GM10847 (cell line): ENCODE measurements around the gene MPI.

Experiments used
- POLR2A ChIP-seq: IDR thresholded peaks from 2 replicates; pipeline ENCODE4 v1.6.1; 2011; ENCODE audit not compliant: insufficient read length; ENCODE audit errors: extremely low read depth

The MPI gene

DNA sequence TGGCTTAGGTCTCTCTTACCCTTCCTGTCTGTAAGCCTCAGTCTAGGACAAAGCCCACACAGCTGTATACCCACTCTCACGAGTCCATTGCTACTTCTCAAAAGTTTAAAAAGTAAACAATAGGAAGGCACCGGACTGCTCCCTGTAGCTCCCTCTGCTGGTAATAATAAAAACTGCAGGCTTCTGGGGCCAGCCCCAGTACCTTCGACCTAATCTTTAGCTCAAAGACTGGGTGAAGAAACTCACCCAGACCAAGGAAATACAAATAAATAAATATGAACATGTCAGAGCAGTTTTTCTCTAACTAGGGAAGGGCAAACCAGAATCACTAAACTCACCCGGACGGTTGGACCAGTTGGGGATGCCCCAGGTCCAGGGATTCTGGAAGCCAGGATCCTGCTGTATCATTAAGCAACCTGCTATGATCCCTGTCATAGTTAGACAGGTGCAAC is 11.8 kb downstream of the MPI start:
- TF ChIP-seq POLR2A, result no peak

DNA sequence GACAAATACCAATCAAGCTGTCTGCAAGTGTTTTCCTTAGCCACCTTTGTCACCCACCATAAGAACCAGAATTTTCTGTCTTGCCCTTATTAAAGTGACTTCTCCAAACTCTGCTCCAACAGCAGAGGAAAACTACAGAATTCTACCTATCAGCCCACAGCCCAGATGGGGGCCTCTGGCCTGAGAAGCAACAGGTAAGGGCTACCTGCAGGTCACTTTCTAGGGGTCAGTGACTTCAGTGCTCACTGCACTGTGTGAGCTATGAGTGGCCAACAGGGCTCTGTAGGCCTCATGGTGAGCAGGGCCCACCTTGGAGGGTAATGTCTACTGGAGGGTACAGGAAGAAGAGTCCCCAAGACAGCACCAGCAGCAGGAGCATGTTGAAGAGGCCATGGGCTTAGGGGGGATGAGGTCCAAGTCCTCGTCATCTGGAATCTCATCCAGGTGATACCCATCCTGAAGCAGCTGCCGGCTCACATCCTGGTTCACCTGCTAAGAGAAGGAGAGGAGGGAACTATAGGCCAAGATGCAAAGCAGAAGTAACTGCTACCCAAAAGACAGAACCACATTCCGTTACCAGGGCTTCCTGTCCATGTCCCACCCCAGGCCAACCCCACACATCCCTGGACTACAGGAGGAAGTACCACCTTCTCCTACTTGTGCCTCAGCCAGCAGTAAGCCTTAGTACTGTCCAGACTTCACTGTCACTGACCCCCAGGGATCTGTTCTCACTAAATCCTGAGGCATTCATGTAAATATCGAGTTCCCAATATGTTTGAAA is 12.6 kb downstream of the MPI start:
- TF ChIP-seq POLR2A, result no peak

DNA sequence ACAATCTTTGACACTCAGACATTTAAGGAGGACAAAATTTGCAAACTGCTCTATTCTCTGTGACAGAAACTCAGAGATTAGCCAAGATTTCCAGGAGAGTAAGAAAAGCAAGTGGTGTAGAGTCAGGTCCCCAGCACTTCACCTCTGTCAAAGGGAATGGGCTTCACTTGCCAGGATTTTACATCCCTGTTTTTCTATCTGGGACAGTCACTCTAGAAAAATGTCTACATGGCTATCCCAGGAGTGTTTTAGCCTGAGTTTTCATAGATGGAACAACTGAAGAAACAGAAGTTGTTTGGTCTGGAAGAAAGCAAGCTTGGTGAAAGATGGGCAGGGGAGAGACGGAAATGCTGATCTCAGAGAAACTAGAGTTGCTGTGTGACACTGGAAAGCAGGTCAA is 13.8 kb downstream of the MPI start:
- TF ChIP-seq POLR2A, result no peak

DNA sequence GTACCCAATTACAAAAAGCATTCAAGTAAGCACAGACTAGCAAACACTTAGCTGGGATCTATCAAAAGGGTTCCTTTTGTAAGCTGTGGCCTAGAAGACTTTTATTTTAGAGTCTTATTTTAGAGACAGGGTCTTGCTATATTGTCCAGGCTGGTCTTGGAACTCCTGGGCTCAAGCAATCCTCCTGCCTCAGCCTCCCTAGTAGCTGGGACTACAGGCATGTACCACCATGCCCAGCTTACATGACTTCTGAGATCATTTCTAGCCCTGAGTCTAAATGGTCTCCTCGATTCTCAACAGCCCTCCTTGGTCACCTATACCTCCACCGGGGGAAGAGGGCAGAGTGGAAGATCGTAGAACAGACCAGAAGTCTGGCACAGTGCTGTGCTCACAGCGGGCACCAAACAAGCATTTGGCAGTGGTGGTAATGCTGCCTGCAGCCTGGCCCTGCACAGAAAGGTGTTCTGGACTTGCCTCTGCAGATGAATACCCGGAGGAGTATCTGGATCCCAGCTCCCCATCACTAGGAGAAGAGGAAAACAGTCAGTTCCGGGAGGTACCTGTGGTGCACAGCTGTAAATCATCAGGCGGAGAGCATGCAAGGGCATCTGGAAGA is 14.5 kb downstream of the MPI start:
- no peak for TF ChIP-seq POLR2A

DNA sequence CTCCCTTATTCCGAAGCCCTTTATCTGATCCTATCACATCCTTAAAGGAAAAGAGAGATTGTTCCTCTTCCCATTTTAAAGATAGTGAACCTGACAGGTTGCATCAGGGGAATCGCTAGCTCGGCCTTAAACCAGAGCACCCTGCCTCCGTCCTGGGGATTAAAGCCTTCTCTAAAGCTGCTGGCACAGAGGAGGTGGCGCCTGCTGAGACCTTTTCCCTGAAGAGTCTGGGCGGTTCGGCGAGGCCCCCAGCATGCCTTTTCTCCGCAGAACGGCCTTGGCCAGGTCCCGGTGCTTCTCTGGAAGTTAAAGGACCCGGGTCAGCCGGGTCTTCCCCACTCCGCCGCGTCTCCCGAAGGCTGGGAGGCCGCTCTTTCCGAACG is 16.2 kb downstream of the MPI start:
- TF ChIP-seq POLR2A, result no peak

DNA sequence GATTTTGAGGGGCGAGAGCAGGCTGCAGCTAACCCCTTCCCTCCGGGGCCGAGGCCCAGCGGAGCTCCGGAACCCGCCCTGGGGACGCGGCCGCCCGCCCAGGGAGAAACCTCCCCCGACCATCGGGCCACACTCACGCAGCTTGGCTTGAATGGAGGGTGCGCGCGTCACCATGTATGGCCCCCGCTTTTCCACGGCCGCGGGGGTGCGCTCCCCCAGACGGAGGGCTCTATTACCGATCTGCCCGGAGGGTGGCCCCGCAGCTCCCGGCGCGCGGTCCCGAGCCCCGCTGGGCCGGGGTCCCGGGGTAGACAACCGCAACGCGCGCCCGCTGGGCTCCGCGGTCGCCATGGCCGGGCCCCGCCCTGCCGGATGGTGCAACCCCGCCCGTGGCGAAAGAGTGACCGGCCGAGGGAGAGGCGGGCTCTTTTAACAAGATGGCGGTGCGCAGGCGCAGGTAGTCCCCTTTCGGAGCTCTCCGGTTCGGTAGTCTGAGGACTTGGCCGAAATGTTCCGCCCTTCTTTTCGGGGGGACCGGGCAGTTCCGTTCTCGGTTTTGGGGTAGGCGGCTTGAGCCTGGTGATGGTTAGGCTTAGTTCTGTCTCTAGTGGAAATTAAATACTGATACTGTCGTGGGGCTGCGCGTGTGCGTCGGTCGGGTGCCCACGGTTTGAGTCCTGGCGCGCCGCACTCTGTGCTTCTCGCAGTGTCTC is 16.8 kb downstream of the MPI start, which contains the start of gene FAM219B:
TSS of gene FAM219B (minus strand) at position 402 of the 713 bp plus-strand sequence. CDS start at position 351, 51 bp downstream.
- TF ChIP-seq POLR2A, result peak; percentile 60

DNA sequence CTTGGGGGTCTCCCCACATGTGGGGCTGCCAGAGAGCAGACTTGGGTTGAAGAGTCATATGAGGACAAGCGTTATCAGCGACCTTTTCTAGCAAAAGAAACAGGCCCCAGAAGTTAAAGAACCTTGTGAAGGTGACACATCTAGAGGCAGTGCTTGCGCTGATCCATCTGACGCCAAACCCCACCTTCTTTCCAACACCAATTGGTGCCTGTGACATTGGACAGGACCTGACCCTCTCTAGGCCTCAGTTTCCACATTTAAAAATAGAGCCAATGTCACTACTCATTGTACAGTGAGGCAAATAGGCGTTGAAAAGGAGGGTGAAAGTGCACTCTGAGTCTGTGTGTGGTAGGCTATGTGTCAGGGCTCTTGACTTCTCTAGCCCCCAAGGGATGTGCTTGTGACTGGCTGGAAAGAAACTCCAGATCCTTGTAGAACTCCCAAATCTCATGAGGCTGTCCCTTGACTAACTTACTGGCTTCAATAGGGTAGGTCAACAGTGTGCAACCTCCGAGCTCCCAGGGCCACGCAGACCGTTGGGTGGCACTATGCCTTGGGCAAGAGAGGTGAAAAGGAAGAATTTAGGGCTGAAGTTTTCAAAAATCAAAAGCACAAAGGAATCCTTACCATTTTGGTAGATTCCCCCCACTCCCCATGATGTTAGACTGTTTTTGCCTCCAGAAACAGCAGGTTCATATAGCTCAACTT is 17.5 kb downstream of the MPI start:
- TF ChIP-seq POLR2A, result no peak

DNA sequence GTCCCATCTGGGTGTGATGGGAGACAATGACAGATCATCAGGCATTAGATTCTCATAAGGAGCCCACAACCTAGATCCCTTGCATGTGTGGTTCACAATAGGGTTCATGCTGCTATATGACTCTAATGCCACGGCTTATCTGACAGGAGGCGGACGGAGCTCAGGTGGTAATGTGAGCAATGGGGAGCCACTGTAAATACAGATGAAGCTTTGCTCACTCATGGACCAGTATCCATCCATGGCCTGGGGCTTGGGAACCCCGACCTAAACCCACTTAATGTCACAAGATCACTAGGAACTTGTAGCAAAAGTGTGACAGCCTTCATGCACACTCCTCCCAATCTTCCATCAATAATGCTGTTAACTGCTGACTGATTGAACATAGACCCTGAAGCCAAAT is 18.8 kb downstream of the MPI start:
- TF ChIP-seq POLR2A, result no peak

DNA sequence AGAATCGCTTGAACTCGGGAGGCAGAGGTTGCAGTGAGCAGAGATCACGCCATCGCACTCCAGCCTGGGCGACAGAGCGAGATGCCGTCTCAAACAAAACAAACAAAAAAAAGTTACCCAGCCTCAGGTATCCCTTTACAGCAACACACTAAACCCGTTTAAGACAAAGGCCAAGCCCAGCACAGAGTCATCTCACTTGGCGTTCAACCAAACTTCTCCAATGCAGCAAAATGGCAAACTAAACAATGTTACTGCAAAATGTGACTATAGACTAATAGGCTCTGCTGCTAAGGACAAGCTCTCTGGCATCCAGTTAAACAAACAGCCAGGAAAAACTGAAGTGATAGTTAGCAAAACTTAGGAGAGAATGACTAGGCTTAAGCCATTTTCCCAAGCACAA is 23.2 kb downstream of the MPI start:
- no peak for TF ChIP-seq POLR2A

DNA sequence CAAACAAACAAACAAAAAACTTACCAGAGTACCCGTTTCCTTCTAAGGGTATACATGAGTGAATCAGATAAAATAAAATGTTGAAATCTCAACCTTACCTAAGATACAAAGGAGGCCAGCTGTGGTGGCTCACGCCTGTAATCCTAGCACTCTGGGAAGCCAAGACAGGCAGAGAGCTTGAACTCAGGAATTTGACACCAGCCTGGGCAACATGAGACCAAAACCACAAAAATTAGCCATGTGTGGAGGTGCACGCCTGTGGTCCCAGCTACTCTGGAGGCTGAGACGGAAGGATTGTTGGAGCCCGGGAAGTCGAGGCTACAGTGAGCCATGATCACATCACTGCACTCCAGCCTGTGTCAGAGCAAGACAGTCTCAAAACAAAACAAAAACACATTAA is 27.8 kb downstream of the MPI start:
- TF ChIP-seq POLR2A, result no peak

DNA sequence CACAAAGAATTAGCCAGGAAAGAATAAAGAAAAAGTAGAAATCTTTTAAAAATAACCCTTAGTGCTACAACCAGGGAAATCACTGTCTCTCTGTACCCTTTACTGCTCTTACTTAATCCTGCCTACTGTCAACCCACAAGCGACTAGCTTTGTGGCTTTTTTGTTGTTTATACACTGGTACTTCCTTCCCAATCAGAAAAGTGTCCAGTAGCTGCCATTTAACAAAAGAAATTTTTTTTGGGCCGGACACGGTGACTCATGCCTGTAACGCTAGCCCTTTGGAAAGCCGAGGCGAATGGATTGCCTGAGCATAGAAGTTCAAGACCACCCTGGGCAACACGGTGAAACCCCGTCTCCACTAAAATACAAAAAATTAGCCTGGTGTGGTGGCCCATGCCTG is 30.6 kb downstream of the MPI start:
- TF ChIP-seq POLR2A, result no peak

DNA sequence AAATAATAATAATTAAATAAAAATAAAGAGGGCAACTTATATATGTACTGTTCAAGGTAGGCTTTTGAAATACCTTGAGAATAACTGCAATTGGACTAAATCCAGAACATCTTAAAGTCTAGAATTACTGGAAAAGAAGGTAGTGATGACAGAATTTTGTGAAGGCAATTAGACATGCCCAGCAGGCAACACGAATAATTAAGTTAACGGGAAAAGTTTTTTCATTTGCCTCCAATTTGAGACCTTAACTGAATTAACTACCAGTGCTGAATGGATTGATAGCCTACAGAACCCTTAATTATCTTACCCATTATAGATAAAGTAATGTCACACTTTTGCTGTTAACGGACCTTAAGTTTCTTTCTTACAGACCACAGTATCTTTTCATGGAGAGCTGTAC is 34.7 kb downstream of the MPI start:
- TF ChIP-seq POLR2A, result no peak

DNA sequence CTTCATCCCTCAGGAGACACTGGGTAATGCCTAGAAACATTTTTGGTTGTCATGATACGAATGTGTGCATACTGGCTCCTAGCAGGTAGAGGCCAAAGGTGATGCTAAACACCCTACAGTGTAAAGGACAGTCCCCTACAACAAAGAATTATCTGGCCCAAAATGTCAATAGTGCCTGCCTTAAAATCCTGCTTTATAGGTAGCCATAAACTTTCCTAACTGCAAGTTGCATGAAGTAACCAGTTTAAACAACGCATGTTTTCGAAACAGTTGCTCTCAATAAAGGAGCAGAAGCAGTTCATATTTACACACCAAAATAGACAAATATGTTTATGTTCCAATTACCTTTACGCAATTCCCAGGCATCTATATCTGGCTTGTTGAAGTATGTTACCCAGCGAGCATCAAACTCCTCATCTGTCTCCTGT is 38.9 kb downstream of the MPI start:
- no peak for TF ChIP-seq POLR2A

DNA sequence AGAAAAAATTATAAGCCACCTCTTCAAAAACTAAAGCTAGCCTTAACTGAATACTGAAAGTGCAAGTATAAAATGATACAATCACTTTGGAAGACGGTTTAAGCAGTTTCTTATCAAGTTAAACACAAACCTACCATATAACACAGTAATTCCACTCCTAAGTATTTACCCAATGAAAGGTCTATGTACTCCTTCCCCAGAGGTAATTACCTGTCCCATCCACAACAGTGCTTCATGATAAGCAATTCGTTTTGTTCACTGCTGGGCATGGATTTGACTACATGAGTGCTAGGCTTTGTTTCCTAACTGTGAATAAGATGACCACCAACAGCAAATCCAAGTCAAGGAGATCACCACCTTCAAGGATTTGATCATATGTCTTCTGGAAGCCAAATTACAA is 43.7 kb downstream of the MPI start:
- no peak for TF ChIP-seq POLR2A

DNA sequence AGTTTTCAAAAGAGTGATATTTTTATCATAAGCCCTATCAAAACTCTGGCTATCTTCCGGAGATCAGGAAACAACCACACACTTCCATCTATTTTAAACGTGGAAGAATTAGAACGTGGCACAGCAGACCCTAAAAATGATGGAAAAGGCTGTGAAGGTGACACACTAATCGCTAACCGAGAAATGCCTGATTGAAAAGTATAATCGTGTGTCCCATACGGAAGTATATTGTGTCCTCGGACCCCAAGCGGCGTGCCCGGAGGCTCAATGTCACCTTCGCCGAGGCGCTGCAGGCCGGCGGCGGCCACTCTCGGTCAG is 47.4 kb downstream of the MPI start:
- TF ChIP-seq POLR2A, result no peak
